ENCODE results near the gene ZNF662. TPM values are rescaled to one million over a fixed set of nuclear protein-coding genes. Genes with fewer than 3 reads are reported as not detected.

Gene ZNF662
- 0.48 TPM in 1 of 2 replicates, not detected in the other for total RNA-seq (ENCODE audit: low replicate concordance)
- long read RNA-seq, result 0 reads

DNA sequence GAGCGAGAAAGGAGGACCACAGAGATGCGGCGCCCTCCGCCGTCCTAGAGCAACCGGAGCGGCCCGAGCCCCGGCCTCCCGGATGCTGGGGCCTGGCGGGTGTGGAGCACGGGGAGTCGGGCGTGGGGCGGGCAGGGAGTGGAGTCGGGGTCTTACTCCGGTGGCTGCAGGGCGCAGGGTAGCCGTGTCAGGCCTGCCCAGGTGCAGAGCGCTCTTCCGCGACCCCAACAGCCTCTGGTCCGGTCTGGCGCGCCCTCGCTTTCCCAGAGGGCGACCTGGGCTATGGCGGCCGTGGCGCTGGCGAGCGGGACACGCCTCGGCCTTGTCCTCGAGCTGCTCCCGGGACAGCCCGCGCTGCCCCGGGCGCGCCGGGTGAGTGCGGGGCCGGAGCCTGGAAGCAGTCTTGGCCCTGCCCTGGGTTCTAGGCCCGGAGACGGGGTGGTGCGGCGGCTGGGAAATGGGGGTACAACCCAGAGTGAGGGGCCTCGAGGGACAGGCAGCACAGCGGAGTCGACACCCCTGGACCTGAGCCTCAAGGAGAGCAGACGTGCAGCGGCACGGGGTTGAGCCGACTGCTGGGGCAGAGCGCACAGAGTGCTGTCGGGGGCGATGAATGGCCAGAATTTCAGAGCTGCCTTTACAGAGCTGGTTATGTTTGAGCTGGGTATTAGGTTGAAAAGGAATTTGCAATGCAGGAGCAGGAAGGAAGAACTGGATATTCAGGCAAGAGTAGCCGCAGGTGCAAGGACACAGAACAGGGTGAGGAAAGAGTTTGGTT lies at the start of gene ZNF662:
TSS of gene ZNF662 (plus strand) at position 73 of the 778 bp plus-strand sequence. CDS start 1,973 bp downstream, outside the sequence.
- Mint-ChIP-seq H3K4me3 (no peak within 1 kb of the TSS), H3K27ac (no peak within 1 kb of the TSS), H3K4me1 (ENCODE audit: unreplicated experiment) (peaks cover 5% of the 10 kb centered on the region), H3K36me3 (no peaks in the 10 kb centered on the region), H3K27me3 (peaks cover 27% of the 10 kb centered on the region), H3K9me3 (peaks cover 9% of the 10 kb centered on the region)
- TF ChIP-seq, protein P1, sequence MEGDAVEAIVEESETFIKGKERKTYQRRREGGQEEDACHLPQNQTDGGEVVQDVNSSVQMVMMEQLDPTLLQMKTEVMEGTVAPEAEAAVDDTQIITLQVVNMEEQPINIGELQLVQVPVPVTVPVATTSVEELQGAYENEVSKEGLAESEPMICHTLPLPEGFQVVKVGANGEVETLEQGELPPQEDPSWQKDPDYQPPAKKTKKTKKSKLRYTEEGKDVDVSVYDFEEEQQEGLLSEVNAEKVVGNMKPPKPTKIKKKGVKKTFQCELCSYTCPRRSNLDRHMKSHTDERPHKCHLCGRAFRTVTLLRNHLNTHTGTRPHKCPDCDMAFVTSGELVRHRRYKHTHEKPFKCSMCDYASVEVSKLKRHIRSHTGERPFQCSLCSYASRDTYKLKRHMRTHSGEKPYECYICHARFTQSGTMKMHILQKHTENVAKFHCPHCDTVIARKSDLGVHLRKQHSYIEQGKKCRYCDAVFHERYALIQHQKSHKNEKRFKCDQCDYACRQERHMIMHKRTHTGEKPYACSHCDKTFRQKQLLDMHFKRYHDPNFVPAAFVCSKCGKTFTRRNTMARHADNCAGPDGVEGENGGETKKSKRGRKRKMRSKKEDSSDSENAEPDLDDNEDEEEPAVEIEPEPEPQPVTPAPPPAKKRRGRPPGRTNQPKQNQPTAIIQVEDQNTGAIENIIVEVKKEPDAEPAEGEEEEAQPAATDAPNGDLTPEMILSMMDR (conservative IDR thresholded peaks at IDR 0.05), result no peak
- DNase-seq (ENCODE audit: extremely low spot score, unreplicated experiment), result no peak

DNA sequence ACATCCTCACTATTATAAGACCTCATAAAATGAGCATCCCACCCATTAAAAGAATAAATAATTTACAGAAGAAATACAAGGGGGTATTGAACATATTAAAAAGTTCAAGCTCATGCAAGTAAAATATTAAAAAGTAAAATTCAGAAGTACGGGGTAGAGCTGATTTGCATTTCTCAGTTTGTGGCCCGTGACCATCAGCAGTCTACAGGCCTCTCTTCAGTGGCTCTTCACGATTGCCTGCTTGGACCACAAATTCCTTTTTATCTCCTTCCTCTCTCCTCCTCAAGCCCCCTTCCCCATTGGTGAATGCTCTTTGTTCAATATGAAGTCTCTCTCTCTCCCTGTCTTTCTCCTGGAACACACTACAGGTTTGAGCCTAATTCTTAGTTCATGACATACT lies 49.4 kb upstream of the ZNF662 start:
- Mint-ChIP-seq H3K4me1 (ENCODE audit: unreplicated experiment) (peaks cover 20% of the 10 kb centered on the region), H3K36me3 (no peaks in the 10 kb centered on the region), H3K9me3 (peaks cover 9% of the 10 kb centered on the region), H3K27ac (no peak overlapping the region), H3K4me3 (no peak overlapping the region), H3K27me3 (peaks cover 12% of the 10 kb centered on the region)
- TF ChIP-seq, protein P1 (conservative IDR thresholded peaks at IDR 0.05), result no peak
- DNase-seq (ENCODE audit: extremely low spot score, unreplicated experiment), result no peak

DNA sequence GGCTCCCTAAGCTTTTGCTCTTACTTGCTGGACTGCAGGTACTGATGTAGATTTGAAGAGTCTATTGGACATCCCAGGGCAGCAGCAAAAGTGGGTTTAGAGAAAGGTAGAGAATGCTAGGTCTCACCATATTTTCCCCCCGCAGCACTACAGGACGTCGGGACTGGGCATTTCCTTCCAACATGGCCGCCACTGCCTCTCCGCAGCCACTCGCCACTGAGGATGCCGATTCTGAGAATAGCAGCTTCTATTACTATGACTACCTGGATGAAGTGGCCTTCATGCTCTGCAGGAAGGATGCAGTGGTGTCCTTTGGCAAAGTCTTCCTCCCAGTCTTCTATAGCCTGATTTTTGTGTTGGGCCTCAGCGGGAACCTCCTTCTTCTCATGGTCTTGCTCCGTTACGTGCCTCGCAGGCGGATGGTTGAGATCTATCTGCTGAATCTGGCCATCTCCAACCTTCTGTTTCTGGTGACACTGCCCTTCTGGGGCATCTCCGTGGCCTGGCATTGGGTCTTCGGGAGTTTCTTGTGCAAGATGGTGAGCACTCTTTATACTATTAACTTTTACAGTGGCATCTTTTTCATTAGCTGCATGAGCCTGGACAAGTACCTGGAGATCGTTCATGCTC lies 41.5 kb upstream of the ZNF662 start:
- Mint-ChIP-seq H3K4me1 (ENCODE audit: unreplicated experiment) (no peaks in the 10 kb centered on the region), H3K27me3 (peaks cover 16% of the 10 kb centered on the region), H3K36me3 (no peaks in the 10 kb centered on the region), H3K9me3 (no peaks in the 10 kb centered on the region), H3K27ac (no peak overlapping the region), H3K4me3 (no peak overlapping the region)
- DNase-seq (ENCODE audit: extremely low spot score, unreplicated experiment), result no peak
- TF ChIP-seq, protein P1 (conservative IDR thresholded peaks at IDR 0.05), result no peak

DNA sequence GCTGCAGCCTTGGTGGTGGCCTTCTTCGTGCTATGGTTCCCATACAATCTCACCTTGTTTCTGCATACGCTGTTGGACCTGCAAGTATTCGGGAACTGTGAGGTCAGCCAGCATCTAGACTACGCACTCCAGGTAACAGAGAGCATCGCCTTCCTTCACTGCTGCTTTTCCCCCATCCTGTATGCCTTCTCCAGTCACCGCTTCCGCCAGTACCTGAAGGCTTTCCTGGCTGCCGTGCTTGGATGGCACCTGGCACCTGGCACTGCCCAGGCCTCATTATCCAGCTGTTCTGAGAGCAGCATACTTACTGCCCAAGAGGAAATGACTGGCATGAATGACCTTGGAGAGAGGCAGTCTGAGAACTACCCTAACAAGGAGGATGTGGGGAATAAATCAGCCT lies 40.7 kb upstream of the ZNF662 start:
- Mint-ChIP-seq H3K27ac (no peak overlapping the region), H3K4me1 (ENCODE audit: unreplicated experiment) (no peaks in the 10 kb centered on the region), H3K27me3 (peaks cover 16% of the 10 kb centered on the region), H3K36me3 (no peaks in the 10 kb centered on the region), H3K9me3 (no peaks in the 10 kb centered on the region), H3K4me3 (no peak overlapping the region)
- TF ChIP-seq, protein P1 (conservative IDR thresholded peaks at IDR 0.05), result no peak
- DNase-seq (ENCODE audit: extremely low spot score, unreplicated experiment), result no peak

DNA sequence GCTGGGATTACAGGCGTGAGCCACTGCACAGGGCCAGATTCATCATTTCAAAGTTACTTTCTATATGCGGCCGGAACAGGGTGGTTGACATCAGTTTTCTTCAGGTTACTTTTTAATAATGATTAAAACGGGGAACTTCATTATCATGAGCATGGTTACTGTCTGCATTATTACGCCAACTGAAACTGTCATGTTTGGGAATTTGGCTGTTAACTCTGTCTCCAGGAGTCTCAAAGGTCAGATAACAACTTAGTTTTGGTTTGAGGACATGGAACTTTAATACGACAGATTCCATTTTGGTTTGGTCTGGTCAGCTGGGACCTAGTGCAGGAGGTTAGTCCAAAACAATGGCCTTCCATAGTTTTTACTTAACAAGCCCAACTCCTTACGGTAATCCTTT lies 38.8 kb upstream of the ZNF662 start:
- Mint-ChIP-seq H3K27ac (no peak overlapping the region), H3K4me3 (no peak overlapping the region), H3K4me1 (ENCODE audit: unreplicated experiment) (no peaks in the 10 kb centered on the region), H3K9me3 (no peaks in the 10 kb centered on the region), H3K36me3 (no peaks in the 10 kb centered on the region), H3K27me3 (peaks cover 8% of the 10 kb centered on the region)
- TF ChIP-seq, protein P1 (conservative IDR thresholded peaks at IDR 0.05), result no peak
- no peak for DNase-seq (ENCODE audit: extremely low spot score, unreplicated experiment)
